ENCODE measurements around the gene ABTB1. TPM values are rescaled to one million over a fixed set of nuclear protein-coding genes. Genes with fewer than 3 reads are reported as not detected.

ABTB1 gene
- total and polyA plus RNA-seq, 2 donors (not counting 1 experiment from before 2014, with no cell fraction given): 11.8 to 15.5 TPM

GRCh38 chr3:127686512-127686894, 13.8 kb downstream of the ABTB1 start:
- no peak overlapping the region for H3K9ac ChIP-seq (ENCODE audit: insufficient read depth, low read length)
- H4K20me1 ChIP-seq (ENCODE audit: control insufficient read depth, extremely low read depth, insufficient read depth, low read length): no peaks in the 10 kb centered on the region
- H3K36me3 ChIP-seq (ENCODE audit: control insufficient read depth, insufficient read depth, low read length): no peaks in the 10 kb centered on the region
- no peaks in the 10 kb centered on the region for H3K9me3 ChIP-seq (ENCODE audit: control insufficient read depth, insufficient read depth, low read depth, low read length)
- H3K27ac ChIP-seq (ENCODE audit: insufficient read depth, low read length): no peak overlapping the region
- TF ChIP-seq EZH2 (IDR thresholded peaks at IDR 0.05; ENCODE audit: low read length, missing control alignments) (no peak), CTCF (conservative IDR thresholded peaks at IDR 0.05 in 1 of 2, IDR thresholded peaks at IDR 0.05 in 1 of 2; ENCODE audit: low read depth in 1 of 2, low read length in 2 of 2) (no peak)
- no peak overlapping the region for H3K4me2 ChIP-seq (ENCODE audit: extremely low read depth, insufficient read depth, low read length)
- no peak for DNase-seq (ENCODE audit: low read depth in 2 of 2)
- no peaks in the 10 kb centered on the region for H3K79me2 ChIP-seq (ENCODE audit: control insufficient read depth, insufficient read depth, low read length)
- H2AFZ ChIP-seq (ENCODE audit: low read length): no peak overlapping the region
- no peaks in the 10 kb centered on the region for H3K27me3 ChIP-seq (ENCODE audit: control insufficient read depth, insufficient read depth, low read length)
- no peak overlapping the region for H3K4me3 ChIP-seq (replicated peaks in 1 of 4; ENCODE audit: control extremely low read depth in 1 of 4, insufficient read depth in 1 of 4, low read depth in 3 of 4, low read length in 4 of 4)
- H3K4me1 ChIP-seq (ENCODE audit: control insufficient read depth, extremely low read depth, insufficient read depth, low read length): peaks cover 27% of the 10 kb centered on the region

GRCh38 chr3:127687228-127687737, 14.5 kb downstream of the ABTB1 start:
- Histone ChIP-seq H3K27me3 (ENCODE audit: control insufficient read depth, insufficient read depth, low read length) (no peaks in the 10 kb centered on the region), H4K20me1 (ENCODE audit: control insufficient read depth, extremely low read depth, insufficient read depth, low read length) (no peaks in the 10 kb centered on the region), H3K79me2 (ENCODE audit: control insufficient read depth, insufficient read depth, low read length) (no peaks in the 10 kb centered on the region), H2AFZ (ENCODE audit: low read length) (no peak overlapping the region), H3K4me3 (replicated peaks in 1 of 4; ENCODE audit: control extremely low read depth in 1 of 4, insufficient read depth in 1 of 4, low read depth in 3 of 4, low read length in 4 of 4) (no peak overlapping the region), H3K9ac (ENCODE audit: insufficient read depth, low read length) (no peak overlapping the region), H3K4me2 (ENCODE audit: extremely low read depth, insufficient read depth, low read length) (no peak overlapping the region), H3K36me3 (ENCODE audit: control insufficient read depth, insufficient read depth, low read length) (peaks cover 2% of the 10 kb centered on the region), H3K4me1 (ENCODE audit: control insufficient read depth, extremely low read depth, insufficient read depth, low read length) (peaks cover 27% of the 10 kb centered on the region), H3K27ac (ENCODE audit: insufficient read depth, low read length) (no peak overlapping the region), H3K9me3 (ENCODE audit: control insufficient read depth, insufficient read depth, low read depth, low read length) (no peaks in the 10 kb centered on the region)
- no peak for TF ChIP-seq CTCF (conservative IDR thresholded peaks at IDR 0.05 in 1 of 2, IDR thresholded peaks at IDR 0.05 in 1 of 2; ENCODE audit: low read depth in 1 of 2, low read length in 2 of 2)
- TF ChIP-seq EZH2 (IDR thresholded peaks at IDR 0.05; ENCODE audit: low read length, missing control alignments): no peak
- no peak for DNase-seq (ENCODE audit: low read depth in 2 of 2)

GRCh38 chr3:127688022-127688415, 15.3 kb downstream of the ABTB1 start:
- no peak for TF ChIP-seq CTCF (conservative IDR thresholded peaks at IDR 0.05 in 1 of 2, IDR thresholded peaks at IDR 0.05 in 1 of 2; ENCODE audit: low read depth in 1 of 2, low read length in 2 of 2)
- TF ChIP-seq EZH2 (IDR thresholded peaks at IDR 0.05; ENCODE audit: low read length, missing control alignments): no peak
- no peak overlapping the region for H3K4me3 ChIP-seq (replicated peaks in 1 of 4; ENCODE audit: control extremely low read depth in 1 of 4, insufficient read depth in 1 of 4, low read depth in 3 of 4, low read length in 4 of 4)
- H3K27ac ChIP-seq (ENCODE audit: insufficient read depth, low read length): no peak overlapping the region
- peaks cover 27% of the 10 kb centered on the region for H3K4me1 ChIP-seq (ENCODE audit: control insufficient read depth, extremely low read depth, insufficient read depth, low read length)
- H3K9me3 ChIP-seq (ENCODE audit: control insufficient read depth, insufficient read depth, low read depth, low read length): no peaks in the 10 kb centered on the region
- no peaks in the 10 kb centered on the region for H4K20me1 ChIP-seq (ENCODE audit: control insufficient read depth, extremely low read depth, insufficient read depth, low read length)
- no peak overlapping the region for H3K4me2 ChIP-seq (ENCODE audit: extremely low read depth, insufficient read depth, low read length)
- H3K27me3 ChIP-seq (ENCODE audit: control insufficient read depth, insufficient read depth, low read length): no peaks in the 10 kb centered on the region
- H3K9ac ChIP-seq (ENCODE audit: insufficient read depth, low read length): no peak overlapping the region
- peaks cover 4% of the 10 kb centered on the region for H3K36me3 ChIP-seq (ENCODE audit: control insufficient read depth, insufficient read depth, low read length)
- H3K79me2 ChIP-seq (ENCODE audit: control insufficient read depth, insufficient read depth, low read length): no peaks in the 10 kb centered on the region
- H2AFZ ChIP-seq (ENCODE audit: low read length): no peak overlapping the region
- DNase-seq (ENCODE audit: low read depth in 2 of 2): no peak

Data from fibroblast of lung (primary cell).